Endothelial cell of umbilical vein (primary cell): Measurements from ENCODE around the gene BRAP. TPM values are rescaled to one million over a fixed set of nuclear protein-coding genes. Genes with fewer than 3 reads are reported as not detected.

ENCODE experiments used
- BruUV-seq: library from RNA; stranded (reverse); fragments of 400-500 nt; replicated peaks from 2 replicates; lab custom pipeline; 2021; lab: Mats Ljungman, UMichigan
- CTCF ChIA-PET: fragments of 300-600, 350-600 bp; sonication (Branson Sonifier 250); formaldehyde crosslinking; loops from one replicate; lab custom pipeline; 2021; ENCODE audit warnings: antibody characterized with exemption, inconsistent platforms; lab: Charles Lee
- POLR2A ChIA-PET: fragments of 300-600, 350-600 bp; sonication (Branson Sonifier 250); formaldehyde crosslinking; loops from one replicate; lab custom pipeline; 2021; ENCODE audit warnings: antibody characterized with exemption, inconsistent platforms; lab: Charles Lee
- DNase-seq: peaks from one replicate; pipeline ENCODE4 v3.0.0-alpha.2; 2011; ENCODE audit warnings: low read depth, low spot score
- FAIRE-seq: peaks from 2 replicates; lab custom pipeline; 2011; peaks lifted over from hg19 to GRCh38; lab: Jason Lieb, UNC
- H2AFZ ChIP-seq: 2 replicates; pipeline ENCODE4 v1.6.0; 2012; ENCODE audit warnings: low read depth, low read length, control low read depth, inconsistent platforms
- H3K27ac ChIP-seq: 2 replicates; pipeline ENCODE4 v1.5.1; 2011; ENCODE audit warnings: low read depth, mild to moderate bottlenecking, control low read depth, low read length, moderate library complexity; ENCODE audit not compliant: insufficient read depth
- H3K27me3 ChIP-seq, 2 experiments: 2 replicates each; pipeline versions ENCODE4 v1.6.0 to v1.6.1; 2011; ENCODE audit warnings: low read length in 2 of 2, mixed read lengths in 1 of 2; ENCODE audit not compliant: control insufficient read depth in 2 of 2, insufficient read depth in 2 of 2
- H3K36me3 ChIP-seq, 2 experiments: 2 replicates in 1 of 2; 3 replicates in 1 of 2; pipeline ENCODE4 v1.5.1; 2011; ENCODE audit warnings: low read length in 2 of 2, mild to moderate bottlenecking in 1 of 2, moderate library complexity in 1 of 2; ENCODE audit not compliant: control insufficient read depth in 2 of 2, insufficient read depth in 2 of 2; ENCODE audit errors: extremely low read depth in 1 of 2
- H3K4me1 ChIP-seq: 3 replicates; pipeline ENCODE4 v1.5.1; 2011; ENCODE audit warnings: mild to moderate bottlenecking, low read length; ENCODE audit not compliant: control insufficient read depth, insufficient read depth; ENCODE audit errors: extremely low read depth
- H3K4me2 ChIP-seq: 2 replicates; pipeline ENCODE4 v1.6.1; 2011; ENCODE audit warnings: low read length, control low read depth, mixed read lengths; ENCODE audit not compliant: insufficient read depth
- H3K4me3 ChIP-seq, 3 experiments: fragments of 200-600 bp in 1 of 3; sonication (generic), shearing (Covaris generic) in 1 of 3; replicated peaks in 1 of 3; 2 replicates each; pipeline ENCODE4 v1.5.1; 2011 to 2016; ENCODE audit warnings: control low read depth in 3 of 3, low read length in 3 of 3, mild to moderate bottlenecking in 2 of 3, inconsistent platforms in 1 of 3, low read depth in 1 of 3, moderate library complexity in 1 of 3; ENCODE audit not compliant: insufficient read depth in 1 of 3
- H3K79me2 ChIP-seq: 2 replicates; pipeline ENCODE4 v1.6.0; 2012; ENCODE audit warnings: low read length, inconsistent platforms; ENCODE audit not compliant: control insufficient read depth, insufficient read depth
- H3K9ac ChIP-seq: replicated peaks from 2 replicates; pipeline ENCODE3; 2011; ENCODE audit warnings: low read length, control low read depth; ENCODE audit not compliant: insufficient read depth; ENCODE audit errors: extremely low read depth
- H3K9me1 ChIP-seq: replicated peaks from 3 replicates; pipeline ENCODE4 v1.6.0; 2011; ENCODE audit warnings: mild to moderate bottlenecking, low read length; ENCODE audit not compliant: control insufficient read depth, insufficient read depth; ENCODE audit errors: extremely low read depth
- H3K9me3 ChIP-seq: replicated peaks from 2 replicates; pipeline ENCODE4 v1.5.1; 2012; ENCODE audit warnings: low read length, inconsistent platforms; ENCODE audit not compliant: control insufficient read depth, insufficient read depth
- H4K20me1 ChIP-seq: replicated peaks from 2 replicates; pipeline ENCODE3; 2011; ENCODE audit warnings: mild to moderate bottlenecking, low read length; ENCODE audit not compliant: control insufficient read depth, insufficient read depth; ENCODE audit errors: extremely low read depth
- EZH2 ChIP-seq: IDR thresholded peaks from 2 replicates; pipeline ENCODE4 v1.6.1; 2012; ENCODE audit warnings: borderline replicate concordance, low read depth, mild to moderate bottlenecking, moderate library complexity, low read length, inconsistent platforms; ENCODE audit not compliant: severe bottlenecking
- GATA2 ChIP-seq: IDR thresholded peaks from 2 replicates; pipeline ENCODE4 v1.7.0; 2011; ENCODE audit warnings: low read depth, mild to moderate bottlenecking, moderate library complexity, mixed read lengths, low read length; ENCODE audit not compliant: insufficient read length, insufficient read depth
- JUN ChIP-seq: IDR thresholded peaks from 2 replicates; pipeline ENCODE4 v1.6.1; 2011; ENCODE audit warnings: borderline replicate concordance, low read depth; ENCODE audit not compliant: insufficient read length, insufficient read depth
- MYC ChIP-seq: IDR thresholded peaks from one replicate; pipeline ENCODE4 v1.6.1; 2011; ENCODE audit warnings: mild to moderate bottlenecking, low read depth, low read length
- dilution Hi-C: fragments of 300-500 bp; cut with MboI; formaldehyde crosslinking; loops from one replicate; pipeline ENCODE4 v1.15.0; 2019; ENCODE audit warnings: low sequenced_read_pairs; ENCODE audit not compliant: extremely low pct_ligation_motif_present
- intact Hi-C: fragments of 100-400 bp; cut with micrococcal nuclease; formaldehyde crosslinking; loops from one replicate; pipeline ENCODE4 v1.10.0; 2022
- polyA plus RNA-seq, 4 experiments: library from polyadenylated mRNA; depleted of rRNA in 3 of 4; stranded (reverse) in 3 of 4; unstranded in 1 of 4; fragments of >200 nt; gene quantifications; 2 replicates each; pipeline versions ENCODE4 v1.2.1 to v1.2.3, GENCODE V29; 2011 to 2012; ENCODE audit warnings: missing spikeins in 1 of 4
- total RNA-seq: library from RNA; stranded (reverse); gene quantifications from 2 replicates; pipeline ENCODE4 v1.2.3, GENCODE V29; 2021
- TF ChIP-seq, protein P1 (sequence below): IDR thresholded peaks from 2 replicates; pipeline ENCODE4 v1.6.1; 2011; ENCODE audit not compliant: insufficient read depth, insufficient read length
- TF ChIP-seq, protein P2 (sequence below), 2 donors: IDR thresholded peaks; 1 replicate in 1 of 2; 2 replicates in 1 of 2; pipeline ENCODE4 v1.5.1; 2011; ENCODE audit warnings: low read length in 2 of 2, mild to moderate bottlenecking in 2 of 2, moderate library complexity in 2 of 2, control low read depth in 1 of 2, inconsistent platforms in 1 of 2, low read depth in 1 of 2; ENCODE audit not compliant: insufficient read depth in 1 of 2; ENCODE audit errors: extremely low read depth in 1 of 2

BRAP gene
- total and polyA plus RNA-seq, 2 donors (not counting 3 experiments of a cell fraction or from before 2014, with no cell fraction given): 14.4 to 16.5 TPM

DNA sequence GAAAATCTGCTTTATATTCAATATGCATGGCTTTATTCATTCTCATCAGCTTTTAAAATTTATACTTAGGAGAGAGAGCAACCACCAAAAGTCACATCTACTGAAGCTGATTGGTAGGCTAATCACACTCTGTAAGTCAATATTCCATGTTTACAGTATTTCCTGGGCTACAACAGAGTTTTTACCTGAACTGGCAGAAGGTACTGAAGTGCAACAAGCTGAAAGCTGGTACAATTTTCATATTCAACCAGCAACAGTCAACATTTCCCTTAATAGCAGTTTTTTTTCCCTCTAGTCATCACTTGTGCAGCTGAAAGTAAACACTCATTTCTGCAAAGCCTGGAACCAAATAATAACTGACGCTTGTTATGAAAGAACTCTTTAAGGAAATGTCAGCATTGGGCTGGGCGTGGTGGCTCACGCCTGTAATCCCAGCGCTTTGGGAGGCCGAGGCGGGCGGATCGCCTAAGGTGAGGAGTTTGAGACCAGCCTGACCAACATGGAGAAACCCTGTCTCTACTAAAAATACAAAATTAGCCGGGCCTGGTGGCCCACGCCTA lies 12.9 kb downstream of the BRAP start:
- dilution Hi-C loops (no loop called here), intact Hi-C loops (loop anchor here (1.0 to 5.0 kb wide), 3 partner anchors 146 to 341 kb away; no protein-coding TSS in a partner anchor)
- H2AFZ ChIP-seq: no peak overlapping the region
- peaks cover 14 to 20% of the 10 kb centered on the region in 2 experiments for H3K36me3 ChIP-seq
- TF ChIP-seq, protein P1, sequence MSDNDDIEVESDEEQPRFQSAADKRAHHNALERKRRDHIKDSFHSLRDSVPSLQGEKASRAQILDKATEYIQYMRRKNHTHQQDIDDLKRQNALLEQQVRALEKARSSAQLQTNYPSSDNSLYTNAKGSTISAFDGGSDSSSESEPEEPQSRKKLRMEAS: no peak
- no peak for TF ChIP-seq JUN
- no peak for TF ChIP-seq GATA2
- TF ChIP-seq, protein P2, sequence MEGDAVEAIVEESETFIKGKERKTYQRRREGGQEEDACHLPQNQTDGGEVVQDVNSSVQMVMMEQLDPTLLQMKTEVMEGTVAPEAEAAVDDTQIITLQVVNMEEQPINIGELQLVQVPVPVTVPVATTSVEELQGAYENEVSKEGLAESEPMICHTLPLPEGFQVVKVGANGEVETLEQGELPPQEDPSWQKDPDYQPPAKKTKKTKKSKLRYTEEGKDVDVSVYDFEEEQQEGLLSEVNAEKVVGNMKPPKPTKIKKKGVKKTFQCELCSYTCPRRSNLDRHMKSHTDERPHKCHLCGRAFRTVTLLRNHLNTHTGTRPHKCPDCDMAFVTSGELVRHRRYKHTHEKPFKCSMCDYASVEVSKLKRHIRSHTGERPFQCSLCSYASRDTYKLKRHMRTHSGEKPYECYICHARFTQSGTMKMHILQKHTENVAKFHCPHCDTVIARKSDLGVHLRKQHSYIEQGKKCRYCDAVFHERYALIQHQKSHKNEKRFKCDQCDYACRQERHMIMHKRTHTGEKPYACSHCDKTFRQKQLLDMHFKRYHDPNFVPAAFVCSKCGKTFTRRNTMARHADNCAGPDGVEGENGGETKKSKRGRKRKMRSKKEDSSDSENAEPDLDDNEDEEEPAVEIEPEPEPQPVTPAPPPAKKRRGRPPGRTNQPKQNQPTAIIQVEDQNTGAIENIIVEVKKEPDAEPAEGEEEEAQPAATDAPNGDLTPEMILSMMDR (IDR thresholded peaks at IDR 0.05; ENCODE audit: extremely low read depth in 1 of 2, insufficient read depth in 1 of 2, low read depth in 1 of 2, low read length in 2 of 2): no peak
- no peak for TF ChIP-seq EZH2
- no peak for TF ChIP-seq MYC
- H3K9ac ChIP-seq: no peak overlapping the region
- no peak overlapping the region for H3K4me3 ChIP-seq
- no peak overlapping the region for H3K27ac ChIP-seq
- no peaks in the 10 kb centered on the region for H4K20me1 ChIP-seq
- H3K9me3 ChIP-seq: no peaks in the 10 kb centered on the region
- ChIA-PET CTCF (interaction anchor here (0.8 to 2.1 kb wide), 17 partner anchors 10 to 360 kb away, joined by 3 to 27 read pairs (median 4); partner anchors contain the start of genes ACAD10 and BRAP), POLR2A (no interaction called here)
- DNase-seq (no peak), FAIRE-seq (no peak)
- no TSS peak for BruUV-seq
- no peaks in the 10 kb centered on the region for H3K27me3 ChIP-seq
- no peak overlapping the region for H3K4me2 ChIP-seq
- no peaks in the 10 kb centered on the region for H3K9me1 ChIP-seq
- no peaks in the 10 kb centered on the region for H3K4me1 ChIP-seq
- H3K79me2 ChIP-seq: no peaks in the 10 kb centered on the region
